Adipose tissue (tissue), 3 donors: ENCODE results near the gene CTXND1. TPM values are rescaled to one million over a fixed set of nuclear protein-coding genes. Genes with fewer than 3 reads are reported as not detected.

Experiments used
- H3K27ac ChIP-seq: one replicate; pipeline ENCODE4 v1.5.1; 2013; ENCODE audit warnings: low read depth, low read length
- WGBS, 3 donors: extraction: QIAGEN DNeasy Blood & Tissue Kit; methylation state at CpG; one replicate each; pipeline ENCODE4 v1.1.7; 2013; 5-methylcytosine and 5-hydroxymethylcytosine counted together
- polyA plus RNA-seq, 3 donors: library from polyadenylated mRNA; stranded (reverse); fragments of 200-250 nt; gene quantifications; one replicate each; pipeline ENCODE4 v1.2.3, GENCODE V29; 2013
- donor health status: healthy with polysubstance abuse.
- donor health status: Bipolar disorder and iron deficiency.
- donor health status: healthy.

The CTXND1 gene
- polyA plus RNA-seq, 3 donors: 0.12 to 0.33 (median 0.22) TPM

DNA sequence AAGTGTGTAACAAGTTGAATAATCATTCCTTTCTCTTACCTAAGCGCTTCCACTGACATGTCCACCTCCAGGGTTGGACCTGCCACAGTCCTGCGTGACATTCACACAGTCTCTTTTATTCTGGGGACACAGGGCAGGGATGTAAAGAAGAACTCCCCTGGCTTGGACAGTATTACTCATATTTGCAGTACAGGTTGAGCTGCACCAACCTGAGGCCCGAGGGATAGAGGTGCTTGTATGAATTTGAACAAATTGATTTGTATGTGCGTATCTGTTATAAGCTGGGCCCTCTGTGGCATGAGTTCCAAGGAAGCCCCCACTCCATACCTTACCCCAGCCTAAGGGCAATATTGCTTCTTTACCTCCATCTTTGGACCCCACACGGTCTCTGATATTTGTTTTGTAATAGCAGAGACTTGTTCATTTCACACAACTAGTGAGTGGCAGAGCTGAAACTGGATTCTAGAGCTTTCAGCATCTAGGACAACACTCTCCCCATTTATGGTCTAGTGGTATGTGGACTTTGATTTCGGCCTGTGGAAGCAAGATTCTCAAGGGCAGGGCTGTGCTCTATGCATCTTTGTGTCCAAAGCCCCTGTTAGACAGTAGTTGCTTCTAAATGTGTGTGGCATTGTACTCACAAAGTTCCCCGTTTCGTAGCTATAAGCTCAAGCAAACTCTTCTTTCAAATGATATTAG, 60.0 kb downstream of the CTXND1 start:
- WGBS, 3 donors: 84 to 94% (median 88%) methylated on average over 8 of the region's 8 CpGs
- no peak overlapping the region for H3K27ac ChIP-seq

DNA sequence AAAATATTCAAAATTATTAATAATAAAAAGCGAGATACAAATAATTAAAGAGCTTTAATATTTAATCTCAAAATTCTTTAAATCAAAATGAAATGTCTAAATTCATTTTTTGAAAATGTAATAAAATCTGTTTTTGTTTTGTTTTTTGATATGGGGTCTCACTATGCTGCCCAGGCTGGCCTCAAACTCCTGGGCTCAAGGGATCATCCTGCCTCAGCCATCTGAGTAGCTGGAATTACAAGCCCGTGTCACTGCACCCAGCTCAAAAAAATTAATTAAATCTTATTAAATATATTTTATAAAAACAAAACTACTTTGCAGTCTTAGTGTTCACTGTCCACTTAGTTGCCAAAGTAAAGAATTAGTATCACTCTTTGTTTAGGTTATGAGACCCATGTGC, 60.8 kb downstream of the CTXND1 start:
- H3K27ac ChIP-seq: no peak overlapping the region
- WGBS, 3 donors: 95 to 98% (median 96%) methylated on average over 2 of the region's 2 CpGs

DNA sequence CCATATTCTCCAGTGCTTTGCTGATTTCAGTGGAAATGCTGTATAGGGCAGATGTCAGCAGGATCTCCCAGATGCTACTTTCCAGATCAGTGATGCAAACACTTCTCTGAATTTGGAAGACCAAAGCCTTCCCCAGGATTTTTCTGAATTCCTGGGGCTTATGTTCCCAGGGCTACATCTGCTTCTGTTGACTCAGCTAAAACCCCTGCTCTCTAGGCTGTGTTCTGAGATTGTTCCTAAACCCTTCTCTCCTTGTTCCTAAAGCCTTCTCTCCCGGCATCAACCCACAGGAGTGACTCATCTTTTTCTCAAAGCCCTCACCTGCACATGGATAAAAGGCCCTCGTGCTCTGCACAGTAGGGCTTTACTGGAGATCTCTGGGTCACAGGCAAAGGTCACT, 63.8 kb downstream of the CTXND1 start:
- no peak overlapping the region for H3K27ac ChIP-seq
- 75 to 79% (median 76%) methylated on average over 2 of the region's 2 CpGs for WGBS, 3 donors

DNA sequence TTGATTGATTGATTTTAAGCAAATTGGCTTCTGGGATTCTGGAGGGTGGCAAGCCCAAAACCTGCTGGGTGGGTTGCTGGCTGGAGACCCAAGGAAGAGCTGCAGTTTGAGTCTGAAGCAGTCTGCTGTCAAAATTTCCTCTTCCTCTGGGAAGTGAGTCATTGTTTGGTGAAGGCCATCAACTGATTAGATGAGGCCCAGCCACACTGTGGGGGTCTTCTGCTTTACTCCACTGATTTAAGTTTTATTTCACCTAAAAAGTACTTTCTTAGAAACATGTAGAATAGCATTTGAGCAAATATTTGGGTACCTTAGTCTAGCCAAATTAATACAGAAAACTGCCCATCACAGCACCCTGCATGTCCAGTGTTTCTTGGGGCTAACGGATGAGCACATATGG, 65.4 kb downstream of the CTXND1 start:
- WGBS, 3 donors: 98 to 100% (median 100%) methylated on average over 1 of the region's 1 CpG
- no peak overlapping the region for H3K27ac ChIP-seq

DNA sequence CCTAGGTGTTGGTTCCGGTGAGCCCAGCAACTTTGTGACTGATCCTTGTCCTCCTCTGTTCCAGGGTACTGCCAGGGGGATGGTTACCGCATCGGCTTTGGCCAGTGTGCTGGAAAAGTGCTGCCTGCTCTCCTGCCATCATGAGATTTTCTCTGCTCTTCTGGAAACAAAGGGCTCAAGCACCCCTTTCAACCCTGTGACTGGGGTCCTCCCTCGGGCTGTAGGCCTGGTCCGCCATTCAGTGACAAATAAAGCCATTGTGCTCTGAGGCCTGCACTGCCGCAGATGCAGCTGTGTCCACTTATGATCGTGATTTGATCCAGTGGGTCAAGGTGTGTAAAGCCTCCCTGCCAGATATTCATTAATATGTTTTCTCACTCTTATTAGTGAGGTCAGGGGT, 65.9 kb downstream of the CTXND1 start:
- 96% methylated on average over 7 of the region's 7 CpGs for WGBS, 3 donors
- H3K27ac ChIP-seq: no peak overlapping the region

DNA sequence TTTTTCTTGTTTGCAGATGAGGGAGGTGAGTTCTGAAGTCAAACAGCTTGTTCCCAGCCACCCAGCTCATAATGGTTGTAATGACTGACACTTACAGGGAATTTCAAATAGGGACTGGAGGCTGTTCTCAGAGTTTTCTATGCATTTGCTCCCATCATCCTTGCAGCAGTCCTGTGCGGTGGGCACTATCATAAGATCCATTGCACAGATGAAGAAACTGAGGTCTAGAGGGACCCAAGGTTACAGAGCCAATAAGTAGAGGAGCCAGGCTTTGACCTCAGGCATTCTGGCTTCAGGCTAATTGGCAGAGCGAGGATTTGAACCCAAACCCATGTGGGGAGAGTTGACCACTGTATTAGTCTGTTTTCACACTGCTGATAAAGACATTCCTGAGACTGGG, 66.9 kb downstream of the CTXND1 start:
- H3K27ac ChIP-seq: no peak overlapping the region
- 96 to 100% (median 98%) methylated on average over 2 of the region's 2 CpGs for WGBS, 3 donors

DNA sequence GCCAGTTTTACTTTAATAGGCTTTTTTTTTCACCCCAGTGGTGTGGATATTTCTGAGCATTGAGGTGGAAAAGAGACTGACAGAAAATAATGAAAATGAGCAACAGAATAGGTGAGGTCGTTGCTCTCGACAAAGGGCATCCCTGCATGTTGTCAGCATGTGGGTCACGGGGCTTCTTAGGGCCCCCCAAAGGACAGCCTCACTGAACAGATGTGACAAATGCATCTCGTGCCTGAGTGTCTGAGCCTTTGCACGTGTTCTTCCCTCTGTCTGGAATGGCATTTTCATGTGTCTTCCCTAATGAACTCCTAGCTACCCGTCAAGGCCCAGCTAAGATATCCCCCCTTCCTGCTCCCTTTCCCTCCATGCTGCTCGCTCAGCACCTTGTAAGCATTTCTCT, 67.5 kb downstream of the CTXND1 start:
- H3K27ac ChIP-seq: no peak overlapping the region
- 81 to 88% (median 87%) methylated on average over 7 of the region's 7 CpGs for WGBS, 3 donors

DNA sequence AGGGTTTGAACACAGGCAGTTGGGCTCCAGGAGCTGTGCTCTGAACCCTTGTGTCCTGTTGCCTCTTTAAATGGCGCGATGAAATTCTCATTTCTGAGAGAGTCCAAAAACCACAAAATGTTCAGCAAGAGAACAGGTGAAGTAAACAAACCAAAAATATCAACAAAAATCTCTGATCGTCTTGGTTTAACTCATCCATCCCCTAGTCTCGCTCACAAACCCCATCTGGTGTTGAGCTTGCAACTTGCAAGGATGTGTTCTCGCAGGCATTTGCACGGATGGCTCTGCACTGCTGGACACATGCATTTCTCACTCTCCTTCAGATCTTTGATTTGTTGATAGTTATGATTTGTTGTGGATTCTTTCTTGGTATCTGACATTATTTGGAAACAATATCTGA, 68.1 kb downstream of the CTXND1 start:
- H3K27ac ChIP-seq: no peak overlapping the region
- WGBS, 3 donors: 87 to 89% (median 89%) methylated on average over 6 of the region's 6 CpGs

DNA sequence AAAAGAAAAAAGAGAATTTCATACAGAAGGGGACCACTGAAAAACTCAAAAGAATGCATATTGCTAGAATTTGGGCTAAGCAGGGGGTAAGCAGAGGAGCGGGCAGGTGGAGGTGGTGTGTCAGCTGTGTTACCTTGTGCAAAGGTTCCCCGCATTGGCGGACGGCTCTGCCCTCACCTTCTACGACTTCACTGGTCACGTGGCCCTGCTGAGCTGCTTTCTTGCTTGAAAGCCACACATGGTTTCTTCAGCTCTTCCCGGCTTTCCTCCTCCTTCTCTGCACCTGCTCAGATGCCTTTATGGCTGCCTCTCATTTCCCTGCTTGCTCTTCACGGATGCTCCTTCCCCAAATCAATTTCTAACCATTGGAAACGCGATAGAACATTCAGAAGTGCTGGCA, 68.7 kb downstream of the CTXND1 start:
- 95% methylated on average over 10 of the region's 10 CpGs for WGBS, 3 donors
- H3K27ac ChIP-seq: no peak overlapping the region

DNA sequence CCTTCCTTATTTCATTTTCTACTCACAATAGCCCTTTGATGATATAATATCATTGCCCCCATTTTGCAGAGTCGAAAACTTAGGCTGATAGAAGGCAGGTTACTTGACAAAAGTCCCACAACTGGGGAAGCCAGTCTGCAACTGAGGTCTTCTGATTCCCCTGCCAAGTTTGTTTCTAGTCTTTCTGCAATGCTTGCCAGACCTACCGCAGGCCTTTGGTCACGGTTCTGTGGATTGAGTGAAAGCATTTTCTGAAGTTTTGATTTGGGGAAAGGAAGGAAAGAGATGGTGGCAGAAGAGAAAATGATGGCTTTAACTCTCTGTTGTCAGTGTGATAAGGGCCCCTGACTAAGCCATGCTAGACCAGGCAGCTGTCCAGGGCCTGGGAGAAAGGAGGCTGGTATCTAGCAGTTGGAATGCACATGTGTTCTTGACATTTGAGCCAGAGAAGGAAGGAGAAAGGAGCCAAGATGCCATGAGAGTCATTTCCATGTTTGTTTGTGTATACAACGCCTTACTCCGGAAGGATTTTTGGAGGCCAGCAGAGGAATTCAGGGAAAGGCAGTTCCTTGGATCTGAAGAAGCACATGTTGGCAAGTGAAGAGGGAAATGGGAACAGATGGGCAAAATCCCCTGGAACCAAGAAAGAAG, 69.3 kb downstream of the CTXND1 start:
- no peak overlapping the region for H3K27ac ChIP-seq
- WGBS, 3 donors: 53 to 73% (median 54%) methylated on average over 5 of the region's 5 CpGs

DNA sequence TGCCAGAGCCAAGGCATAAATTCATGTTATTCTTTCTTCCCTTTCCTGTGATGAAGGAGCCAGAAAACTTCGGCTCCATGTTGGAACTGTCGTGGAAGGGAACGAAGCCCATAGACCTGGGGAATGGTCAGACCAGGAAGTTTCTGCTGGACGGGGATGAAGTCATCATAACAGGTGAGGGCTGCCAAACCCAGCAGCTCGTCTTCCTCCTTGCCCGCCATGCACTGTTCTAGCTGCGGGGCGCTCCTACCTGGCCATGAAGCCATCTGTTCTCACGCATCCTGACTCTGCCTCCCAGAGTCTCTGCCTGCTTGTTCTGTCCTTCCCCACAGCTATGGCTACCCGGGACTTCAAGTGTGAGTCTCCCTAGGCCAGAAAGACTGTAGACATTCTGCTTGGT, 71.0 kb downstream of the CTXND1 start:
- no peak overlapping the region for H3K27ac ChIP-seq
- WGBS, 3 donors: 94 to 95% (median 94%) methylated on average over 10 of the region's 10 CpGs

DNA sequence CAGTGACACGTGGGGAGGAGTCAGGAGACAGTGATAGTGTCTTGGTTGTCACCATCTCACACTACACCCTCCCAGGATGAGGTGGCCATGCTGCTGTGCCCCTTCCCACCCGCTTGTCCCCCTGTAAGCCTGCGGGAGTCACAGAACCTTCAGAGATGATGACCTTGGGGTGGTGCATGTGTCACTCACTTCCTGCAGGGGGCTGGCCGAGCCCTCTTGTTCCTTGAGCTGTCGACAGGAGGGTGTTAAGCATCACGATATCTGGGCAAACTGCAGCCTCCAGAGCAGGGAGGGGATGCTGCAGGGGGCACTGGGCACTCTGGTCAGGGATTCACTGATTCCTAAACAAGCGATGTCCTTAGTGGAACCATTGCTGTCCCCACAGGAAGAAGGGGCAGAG, 71.5 kb downstream of the CTXND1 start:
- no peak overlapping the region for H3K27ac ChIP-seq
- WGBS, 3 donors: 76 to 88% (median 87%) methylated on average over 7 of the region's 7 CpGs

DNA sequence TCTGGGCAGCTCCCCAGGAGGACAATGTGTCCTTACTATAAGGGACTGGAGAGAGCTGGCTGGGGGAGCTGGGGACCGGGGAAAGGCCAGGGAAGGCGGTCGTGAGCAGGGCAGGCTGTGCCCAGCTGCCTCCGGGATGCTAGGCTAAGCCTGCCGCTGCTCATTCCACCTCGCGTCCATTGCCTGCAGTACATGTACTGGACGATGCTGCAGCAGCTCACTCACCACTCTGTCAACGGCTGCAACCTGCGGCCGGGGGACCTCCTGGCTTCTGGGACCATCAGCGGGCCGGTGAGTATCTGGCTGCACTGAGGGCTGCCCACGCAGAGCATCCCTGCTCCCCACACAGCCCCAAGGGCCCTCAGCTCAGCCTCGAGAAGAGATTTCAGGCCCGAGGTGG, 72.1 kb downstream of the CTXND1 start:
- no peak overlapping the region for H3K27ac ChIP-seq
- 92 to 97% (median 95%) methylated on average over 15 to 16 of the region's 16 CpGs for WGBS, 3 donors

DNA sequence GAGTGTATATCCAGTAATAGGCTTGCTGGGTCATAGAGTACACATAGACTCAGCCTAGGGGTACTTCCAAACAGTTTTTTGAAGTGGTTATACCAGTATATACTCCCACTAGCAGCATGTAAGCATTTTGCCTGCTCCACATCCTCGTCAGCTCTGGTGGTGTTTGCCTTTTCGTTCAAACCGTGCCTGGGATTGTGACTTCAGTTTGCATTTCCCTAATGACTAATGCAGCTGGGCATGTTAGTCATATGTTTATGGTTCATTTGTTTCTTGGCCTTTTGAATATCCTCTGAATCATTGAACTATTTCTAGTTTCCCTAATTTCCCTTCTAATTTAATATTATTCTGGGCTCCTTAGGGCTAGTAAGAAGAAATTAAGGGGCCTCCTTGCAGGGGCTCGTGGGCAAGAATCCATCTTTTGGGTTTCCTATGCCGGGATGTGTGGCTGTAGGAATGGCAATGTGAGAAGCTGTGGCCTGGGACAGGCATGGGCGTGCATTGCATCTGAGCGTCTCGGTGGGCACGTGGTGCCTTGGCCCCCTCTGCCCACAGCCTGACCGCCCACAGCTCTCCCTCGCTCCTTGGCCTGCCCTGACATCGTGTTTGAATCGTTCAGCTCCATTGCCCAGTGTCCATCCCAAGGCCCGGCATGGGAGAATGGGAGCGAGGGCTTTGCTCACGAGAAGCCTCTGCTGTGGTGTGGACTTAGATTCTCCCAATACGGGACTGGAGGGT, 72.8 kb downstream of the CTXND1 start:
- WGBS, 3 donors: 85 to 91% (median 90%) methylated on average over 17 of the region's 17 CpGs
- H3K27ac ChIP-seq: no peak overlapping the region

DNA sequence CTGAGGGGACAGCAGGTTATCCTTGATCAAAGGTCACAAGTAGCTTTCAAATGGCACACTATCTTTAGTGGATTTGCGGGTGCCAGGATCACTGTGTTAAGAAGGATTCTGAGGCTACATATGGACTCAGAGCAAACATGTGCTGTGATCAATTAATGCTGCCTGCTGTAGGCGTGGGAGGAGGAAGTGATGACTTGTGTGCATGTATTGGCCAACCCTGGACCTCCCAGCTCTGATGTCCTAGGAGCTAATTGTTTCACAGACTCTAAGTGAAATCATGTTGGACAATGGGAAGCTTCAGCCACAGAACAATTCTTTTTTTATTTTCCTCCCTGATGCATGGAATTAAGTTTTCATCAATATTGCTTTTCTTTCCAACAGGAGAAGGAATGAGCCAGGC, 74.9 kb downstream of the CTXND1 start:
- H3K27ac ChIP-seq: no peak overlapping the region
- WGBS, 3 donors: 80 to 96% (median 80%) methylated on average over 2 of the region's 2 CpGs

DNA sequence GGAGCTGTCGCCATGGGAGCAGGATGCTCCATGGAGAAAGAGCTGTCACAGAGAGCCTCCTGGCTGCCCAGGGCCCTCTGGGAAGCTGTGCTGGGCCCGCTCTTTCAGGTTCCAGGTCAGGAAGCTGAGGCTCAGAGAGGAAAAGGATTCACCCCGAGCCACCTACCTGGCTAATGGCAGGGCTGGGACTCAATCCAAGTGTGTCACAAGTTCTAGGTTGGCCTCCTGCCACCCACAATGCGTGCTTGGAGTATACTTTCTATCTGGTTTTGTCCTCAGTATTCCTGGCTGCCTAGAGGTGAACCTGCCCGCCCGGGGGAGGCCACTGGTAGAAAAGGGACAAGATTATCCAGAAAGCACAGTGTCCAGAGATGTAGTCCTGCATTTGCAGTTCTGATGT, 75.6 kb downstream of the CTXND1 start:
- 57 to 83% (median 66%) methylated on average over 5 to 6 of the region's 6 CpGs for WGBS, 3 donors
- H3K27ac ChIP-seq: no peak overlapping the region

DNA sequence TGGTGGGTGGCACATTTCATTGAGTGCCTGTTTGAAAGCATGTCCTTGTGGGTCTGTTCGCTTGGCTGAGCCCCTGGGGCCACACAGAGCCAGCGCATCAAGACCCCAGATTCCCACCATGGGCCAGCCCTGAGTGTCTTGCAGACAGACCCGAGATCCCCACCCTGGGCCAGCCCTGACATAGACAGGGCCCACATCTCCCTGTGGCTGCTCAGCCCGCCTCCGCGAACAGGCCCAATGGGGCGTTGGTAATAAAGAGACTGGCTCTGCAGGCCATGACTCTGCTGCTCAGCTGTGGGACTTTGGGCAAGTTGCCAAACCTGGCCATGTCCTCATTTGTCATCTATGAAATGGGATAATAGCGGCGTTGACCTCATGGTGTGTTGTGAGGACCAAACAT, 76.6 kb downstream of the CTXND1 start:
- 89 to 95% (median 92%) methylated on average over 9 of the region's 9 CpGs for WGBS, 3 donors
- H3K27ac ChIP-seq: no peak overlapping the region

DNA sequence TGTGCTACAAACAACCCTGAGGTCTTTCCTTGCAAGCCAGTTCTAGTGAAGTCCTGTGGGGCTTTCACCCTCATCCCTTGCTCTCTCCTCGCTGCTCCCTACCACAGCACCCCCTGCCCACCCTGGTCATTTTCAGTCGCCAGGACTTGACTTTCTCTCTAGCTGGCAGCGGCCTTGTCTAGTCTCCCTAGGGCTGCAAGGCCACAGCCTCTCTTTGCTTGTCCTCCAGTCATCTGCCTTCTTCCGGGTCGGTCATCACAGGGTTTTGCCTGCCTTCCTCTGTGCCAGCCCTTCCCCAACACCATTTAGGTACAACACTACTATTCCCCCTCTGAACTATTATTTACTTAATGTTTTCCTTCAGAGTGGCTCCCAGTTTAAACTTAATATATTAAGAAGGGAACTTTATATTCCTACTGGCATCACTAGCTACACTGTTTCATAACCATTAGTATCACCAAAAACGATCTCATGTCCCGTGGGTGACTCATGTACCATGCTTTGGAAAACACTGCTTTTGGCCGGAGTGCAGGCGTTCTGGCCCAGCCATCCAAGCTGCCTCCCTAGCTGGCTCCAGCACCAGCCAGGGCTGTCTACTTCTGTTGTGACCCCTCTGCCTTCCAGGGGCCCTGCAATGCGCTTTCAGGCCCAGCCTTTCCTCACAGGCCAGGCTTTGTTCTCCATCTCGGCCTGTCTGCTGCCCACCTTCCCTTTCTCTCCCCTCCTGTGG, 77.8 kb downstream of the CTXND1 start:
- WGBS, 3 donors: 77 to 86% (median 84%) methylated on average over 11 of the region's 11 CpGs
- no peak overlapping the region for H3K27ac ChIP-seq
